ENCODE results near the gene TGFBR1. TPM values are rescaled to one million over a fixed set of nuclear protein-coding genes. Genes with fewer than 3 reads are reported as not detected.

TGFBR1 gene
- polyA plus RNA-seq, 1 of the 3 experiments (the other 2 are of a cell fraction): 15.3 TPM

DNA sequence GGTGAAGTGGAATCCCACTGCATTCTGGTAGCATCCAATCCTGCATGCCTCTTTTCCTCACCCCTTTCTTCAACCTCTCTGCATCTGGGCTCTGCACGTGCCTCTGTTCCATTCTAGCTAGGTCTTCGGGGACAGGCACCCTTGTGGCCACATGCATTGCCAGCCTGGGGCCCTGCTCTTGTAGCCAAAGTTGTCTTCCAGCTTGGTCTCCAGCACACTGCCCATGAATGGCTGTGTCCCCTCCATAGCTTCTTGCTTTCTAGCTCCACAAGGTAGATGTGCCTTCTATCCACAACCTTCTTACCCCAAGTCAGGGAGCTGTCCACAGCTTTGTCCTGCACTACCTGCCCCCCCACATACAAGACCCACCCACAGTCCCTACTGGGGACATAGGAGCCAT, 84.3 kb downstream of the TGFBR1 start:
- Histone ChIP-seq H3K4me2 (no peak overlapping the region), H4K20me1 (ENCODE audit: insufficient read depth) (no peaks in the 10 kb centered on the region), H3K79me2 (ENCODE audit: insufficient read depth) (no peaks in the 10 kb centered on the region), H3K9ac (no peak overlapping the region), H3K27ac (ENCODE audit: low read depth in 2 of 2, low read length in 1 of 2) (no peak overlapping the region), H3K36me3 (replicated peaks in 1 of 2; ENCODE audit: control insufficient read depth in 1 of 2, insufficient read depth in 2 of 2, low read length in 1 of 2) (no peaks in the 10 kb centered on the region), H3K9me3 (no peaks in the 10 kb centered on the region), H3K4me3 (ENCODE audit: low read depth in 2 of 2, low read length in 1 of 2) (no peak overlapping the region), H3K27me3 (ENCODE audit: insufficient read depth) (no peaks in the 10 kb centered on the region), H3K9me2 (no peaks in the 10 kb centered on the region), H3K4me1 (ENCODE audit: control insufficient read depth in 1 of 2, insufficient read depth in 2 of 2, low read depth in 1 of 2, low read length in 1 of 2) (peaks cover 3 to 13% of the 10 kb centered on the region in 2 experiments; a peak in 1 of 4 replicates), H3F3A (replicated peaks; ENCODE audit: insufficient read depth) (no peaks in the 10 kb centered on the region), H2AFZ (ENCODE audit: low read depth) (no peak overlapping the region)
- 57% methylated on average over 2 of the region's 2 CpGs for WGBS (ENCODE audit: low lambda C conversion rate)
- CTCF ChIA-PET: no interaction called here
- no peak for TF ChIP-seq RFX5 (IDR thresholded peaks at IDR 0.05; ENCODE audit: low read length)
- TF ChIP-seq, protein P1, sequence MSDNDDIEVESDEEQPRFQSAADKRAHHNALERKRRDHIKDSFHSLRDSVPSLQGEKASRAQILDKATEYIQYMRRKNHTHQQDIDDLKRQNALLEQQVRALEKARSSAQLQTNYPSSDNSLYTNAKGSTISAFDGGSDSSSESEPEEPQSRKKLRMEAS (IDR thresholded peaks at IDR 0.05; ENCODE audit: low read depth): no peak
- TF ChIP-seq, protein P2, sequence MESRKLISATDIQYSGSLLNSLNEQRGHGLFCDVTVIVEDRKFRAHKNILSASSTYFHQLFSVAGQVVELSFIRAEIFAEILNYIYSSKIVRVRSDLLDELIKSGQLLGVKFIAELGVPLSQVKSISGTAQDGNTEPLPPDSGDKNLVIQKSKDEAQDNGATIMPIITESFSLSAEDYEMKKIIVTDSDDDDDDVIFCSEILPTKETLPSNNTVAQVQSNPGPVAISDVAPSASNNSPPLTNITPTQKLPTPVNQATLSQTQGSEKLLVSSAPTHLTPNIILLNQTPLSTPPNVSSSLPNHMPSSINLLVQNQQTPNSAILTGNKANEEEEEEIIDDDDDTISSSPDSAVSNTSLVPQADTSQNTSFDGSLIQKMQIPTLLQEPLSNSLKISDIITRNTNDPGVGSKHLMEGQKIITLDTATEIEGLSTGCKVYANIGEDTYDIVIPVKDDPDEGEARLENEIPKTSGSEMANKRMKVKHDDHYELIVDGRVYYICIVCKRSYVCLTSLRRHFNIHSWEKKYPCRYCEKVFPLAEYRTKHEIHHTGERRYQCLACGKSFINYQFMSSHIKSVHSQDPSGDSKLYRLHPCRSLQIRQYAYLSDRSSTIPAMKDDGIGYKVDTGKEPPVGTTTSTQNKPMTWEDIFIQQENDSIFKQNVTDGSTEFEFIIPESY (IDR thresholded peaks at IDR 0.05; ENCODE audit: borderline replicate concordance, low read depth): no peak
- TF ChIP-seq, protein P3, sequence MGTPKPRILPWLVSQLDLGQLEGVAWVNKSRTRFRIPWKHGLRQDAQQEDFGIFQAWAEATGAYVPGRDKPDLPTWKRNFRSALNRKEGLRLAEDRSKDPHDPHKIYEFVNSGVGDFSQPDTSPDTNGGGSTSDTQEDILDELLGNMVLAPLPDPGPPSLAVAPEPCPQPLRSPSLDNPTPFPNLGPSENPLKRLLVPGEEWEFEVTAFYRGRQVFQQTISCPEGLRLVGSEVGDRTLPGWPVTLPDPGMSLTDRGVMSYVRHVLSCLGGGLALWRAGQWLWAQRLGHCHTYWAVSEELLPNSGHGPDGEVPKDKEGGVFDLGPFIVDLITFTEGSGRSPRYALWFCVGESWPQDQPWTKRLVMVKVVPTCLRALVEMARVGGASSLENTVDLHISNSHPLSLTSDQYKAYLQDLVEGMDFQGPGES (IDR thresholded peaks at IDR 0.05; ENCODE audit: low read depth, low read length): no peak
- no peak for TF ChIP-seq MEF2A (IDR thresholded peaks at IDR 0.05; ENCODE audit: borderline replicate concordance, low read depth)
- no peak for TF ChIP-seq RXRA (IDR thresholded peaks at IDR 0.05; ENCODE audit: borderline replicate concordance, low read depth)
- TF ChIP-seq EP300 (IDR thresholded peaks at IDR 0.05; ENCODE audit: borderline replicate concordance in 1 of 2, low read depth in 1 of 2, low read length in 1 of 2): no peak
- TF ChIP-seq NRF1 (IDR thresholded peaks at IDR 0.05; ENCODE audit: low read depth, low read length): no peak
- no peak for TF ChIP-seq NFIC (IDR thresholded peaks at IDR 0.05; ENCODE audit: borderline replicate concordance)
- TF ChIP-seq, protein P4, sequence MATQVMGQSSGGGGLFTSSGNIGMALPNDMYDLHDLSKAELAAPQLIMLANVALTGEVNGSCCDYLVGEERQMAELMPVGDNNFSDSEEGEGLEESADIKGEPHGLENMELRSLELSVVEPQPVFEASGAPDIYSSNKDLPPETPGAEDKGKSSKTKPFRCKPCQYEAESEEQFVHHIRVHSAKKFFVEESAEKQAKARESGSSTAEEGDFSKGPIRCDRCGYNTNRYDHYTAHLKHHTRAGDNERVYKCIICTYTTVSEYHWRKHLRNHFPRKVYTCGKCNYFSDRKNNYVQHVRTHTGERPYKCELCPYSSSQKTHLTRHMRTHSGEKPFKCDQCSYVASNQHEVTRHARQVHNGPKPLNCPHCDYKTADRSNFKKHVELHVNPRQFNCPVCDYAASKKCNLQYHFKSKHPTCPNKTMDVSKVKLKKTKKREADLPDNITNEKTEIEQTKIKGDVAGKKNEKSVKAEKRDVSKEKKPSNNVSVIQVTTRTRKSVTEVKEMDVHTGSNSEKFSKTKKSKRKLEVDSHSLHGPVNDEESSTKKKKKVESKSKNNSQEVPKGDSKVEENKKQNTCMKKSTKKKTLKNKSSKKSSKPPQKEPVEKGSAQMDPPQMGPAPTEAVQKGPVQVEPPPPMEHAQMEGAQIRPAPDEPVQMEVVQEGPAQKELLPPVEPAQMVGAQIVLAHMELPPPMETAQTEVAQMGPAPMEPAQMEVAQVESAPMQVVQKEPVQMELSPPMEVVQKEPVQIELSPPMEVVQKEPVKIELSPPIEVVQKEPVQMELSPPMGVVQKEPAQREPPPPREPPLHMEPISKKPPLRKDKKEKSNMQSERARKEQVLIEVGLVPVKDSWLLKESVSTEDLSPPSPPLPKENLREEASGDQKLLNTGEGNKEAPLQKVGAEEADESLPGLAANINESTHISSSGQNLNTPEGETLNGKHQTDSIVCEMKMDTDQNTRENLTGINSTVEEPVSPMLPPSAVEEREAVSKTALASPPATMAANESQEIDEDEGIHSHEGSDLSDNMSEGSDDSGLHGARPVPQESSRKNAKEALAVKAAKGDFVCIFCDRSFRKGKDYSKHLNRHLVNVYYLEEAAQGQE (IDR thresholded peaks at IDR 0.05; ENCODE audit: low read depth, low read length): no peak
- no peak for TF ChIP-seq TCF12 (IDR thresholded peaks at IDR 0.05)
- TF ChIP-seq, protein P5, sequence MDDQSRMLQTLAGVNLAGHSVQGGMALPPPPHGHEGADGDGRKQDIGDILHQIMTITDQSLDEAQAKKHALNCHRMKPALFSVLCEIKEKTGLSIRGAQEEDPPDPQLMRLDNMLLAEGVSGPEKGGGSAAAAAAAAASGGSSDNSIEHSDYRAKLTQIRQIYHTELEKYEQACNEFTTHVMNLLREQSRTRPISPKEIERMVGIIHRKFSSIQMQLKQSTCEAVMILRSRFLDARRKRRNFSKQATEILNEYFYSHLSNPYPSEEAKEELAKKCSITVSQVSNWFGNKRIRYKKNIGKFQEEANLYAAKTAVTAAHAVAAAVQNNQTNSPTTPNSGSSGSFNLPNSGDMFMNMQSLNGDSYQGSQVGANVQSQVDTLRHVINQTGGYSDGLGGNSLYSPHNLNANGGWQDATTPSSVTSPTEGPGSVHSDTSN (IDR thresholded peaks at IDR 0.05): no peak
- no peak for TF ChIP-seq GATA2 (CRISPR knock-in tag; IDR thresholded peaks at IDR 0.05)
- no peak for TF ChIP-seq EZH2phosphoT487 (IDR thresholded peaks at IDR 0.05; ENCODE audit: borderline replicate concordance, low read depth)
- TF ChIP-seq, protein P6, sequence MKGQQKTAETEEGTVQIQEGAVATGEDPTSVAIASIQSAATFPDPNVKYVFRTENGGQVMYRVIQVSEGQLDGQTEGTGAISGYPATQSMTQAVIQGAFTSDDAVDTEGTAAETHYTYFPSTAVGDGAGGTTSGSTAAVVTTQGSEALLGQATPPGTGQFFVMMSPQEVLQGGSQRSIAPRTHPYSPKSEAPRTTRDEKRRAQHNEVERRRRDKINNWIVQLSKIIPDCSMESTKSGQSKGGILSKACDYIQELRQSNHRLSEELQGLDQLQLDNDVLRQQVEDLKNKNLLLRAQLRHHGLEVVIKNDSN (IDR thresholded peaks at IDR 0.05; ENCODE audit: borderline replicate concordance, low read depth): no peak
- TF ChIP-seq MXI1 (IDR thresholded peaks at IDR 0.05; ENCODE audit: low read depth, low read length): no peak
- TF ChIP-seq TAF1 (IDR thresholded peaks at IDR 0.05; ENCODE audit: borderline replicate concordance, low read depth, low read length): no peak
- no peak for TF ChIP-seq ELF1 (IDR thresholded peaks at IDR 0.05)
- no peak for TF ChIP-seq CHD2 (IDR thresholded peaks at IDR 0.05; ENCODE audit: low read length, partially characterized antibody)
- TF ChIP-seq FOSL2 (IDR thresholded peaks at IDR 0.05; ENCODE audit: borderline replicate concordance, low read depth): no peak
- no peak for DNase-seq
- POLR2A ChIA-PET: no interaction called here
